ENCODE measurements around the gene SECISBP2L. TPM values are rescaled to one million over a fixed set of nuclear protein-coding genes. Genes with fewer than 3 reads are reported as not detected.
"Not testable (repeated sequence)": the region's sequence is repeated elsewhere in the genome, so short reads cannot be mapped to it uniquely, and the experiment has no call there.

SECISBP2L gene
- total RNA-seq, 1 donor from 2014 or later = 37.0 TPM

GRCh38 chr15:48984021-48984710 lies 62.1 kb downstream of the SECISBP2L start:
- H3K36me3 Mint-ChIP-seq (ENCODE audit: low read depth) = peaks cover 10% of the 10 kb centered on the region
- no peaks in the 10 kb centered on the region for H3K9me3 Mint-ChIP-seq
- no peak for DNase-seq (ENCODE audit: low spot score)
- H3K27me3 Mint-ChIP-seq (ENCODE audit: low read depth) = peaks cover 7% of the 10 kb centered on the region
- intact Hi-C loops (cut with micrococcal nuclease) = no loop called here
- no peaks in the 10 kb centered on the region for H3K4me1 Mint-ChIP-seq (ENCODE audit: low read depth)
- no peak overlapping the region for H3K27ac Mint-ChIP-seq
- no peak overlapping the region for H3K4me3 Mint-ChIP-seq (ENCODE audit: low read depth)

GRCh38 chr15:48983300-48983699 lies 62.9 kb downstream of the SECISBP2L start:
- Mint-ChIP-seq H3K9me3 (no peaks in the 10 kb centered on the region), H3K4me3 (ENCODE audit: low read depth) (no peak overlapping the region), H3K27me3 (ENCODE audit: low read depth) (peaks cover 7% of the 10 kb centered on the region), H3K27ac (no peak overlapping the region), H3K4me1 (ENCODE audit: low read depth) (no peaks in the 10 kb centered on the region), H3K36me3 (ENCODE audit: low read depth) (peaks cover 5% of the 10 kb centered on the region)
- no peak for DNase-seq (ENCODE audit: low spot score)
- intact Hi-C loops (cut with micrococcal nuclease) = no loop called here

- intact Hi-C loops (cut with micrococcal nuclease) = no loop called here
- no peaks in the 10 kb centered on the region for H3K4me1 Mint-ChIP-seq (ENCODE audit: low read depth)
- H3K4me3 Mint-ChIP-seq (ENCODE audit: low read depth) = no peak overlapping the region
- H3K36me3 Mint-ChIP-seq (ENCODE audit: low read depth) = no peaks in the 10 kb centered on the region
- H3K27me3 Mint-ChIP-seq (ENCODE audit: low read depth) = peaks cover 7% of the 10 kb centered on the region
- no peaks in the 10 kb centered on the region for H3K9me3 Mint-ChIP-seq
- no peak overlapping the region for H3K27ac Mint-ChIP-seq
- DNase-seq (ENCODE audit: low spot score) = no peak
These were observed 64.3 kb downstream of the SECISBP2L start for GRCh38 chr15:48981941-48982340.

GRCh38 chr15:48978638-48979037 lies 67.6 kb downstream of the SECISBP2L start:
- Mint-ChIP-seq H3K27me3 (ENCODE audit: low read depth) (peaks cover 6% of the 10 kb centered on the region), H3K9me3 (no peaks in the 10 kb centered on the region), H3K4me1 (ENCODE audit: low read depth) (peaks cover 8% of the 10 kb centered on the region), H3K36me3 (ENCODE audit: low read depth) (no peaks in the 10 kb centered on the region), H3K27ac (no peak overlapping the region), H3K4me3 (ENCODE audit: low read depth) (no peak overlapping the region)
- intact Hi-C loops (cut with micrococcal nuclease) = no loop called here
- no peak for DNase-seq (ENCODE audit: low spot score)

GRCh38 chr15:48976444-48977088 lies 69.7 kb downstream of the SECISBP2L start:
- intact Hi-C loops (cut with micrococcal nuclease) = no loop called here
- H3K27me3 Mint-ChIP-seq (ENCODE audit: low read depth) = peaks cover under 1% of the 10 kb centered on the region

GRCh38 chr15:48975472-48976419 lies 70.5 kb downstream of the SECISBP2L start:
- Mint-ChIP-seq H3K27me3 (ENCODE audit: low read depth) (no peaks in the 10 kb centered on the region), H3K36me3 (ENCODE audit: low read depth) (no peaks in the 10 kb centered on the region), H3K4me3 (ENCODE audit: low read depth) (peak overlapping the region; percentile 58), H3K9me3 (no peaks in the 10 kb centered on the region), H3K27ac (no peak overlapping the region), H3K4me1 (ENCODE audit: low read depth) (peaks cover 10% of the 10 kb centered on the region)
- DNase-seq (ENCODE audit: low spot score) = peak; percentile 76
- intact Hi-C loops (cut with micrococcal nuclease) = loop anchor here (2.0 kb wide), 1 partner anchor 113 kb away; no protein-coding TSS in a partner anchor

More at GRCh38 chr15:48976444-48977088, 69.7 kb downstream of the SECISBP2L start:
- H3K4me3 Mint-ChIP-seq (ENCODE audit: low read depth) = peak overlapping the region; percentile 58
- peaks cover 8% of the 10 kb centered on the region for H3K4me1 Mint-ChIP-seq (ENCODE audit: low read depth)
- no peak for DNase-seq (ENCODE audit: low spot score)
- H3K36me3 Mint-ChIP-seq (ENCODE audit: low read depth) = no peaks in the 10 kb centered on the region
- no peaks in the 10 kb centered on the region for H3K9me3 Mint-ChIP-seq
- no peak overlapping the region for H3K27ac Mint-ChIP-seq

GRCh38 chr15:48974882-48975281 lies 71.4 kb downstream of the SECISBP2L start:
- Mint-ChIP-seq H3K27ac (no peak overlapping the region), H3K27me3 (ENCODE audit: low read depth) (no peaks in the 10 kb centered on the region), H3K4me3 (ENCODE audit: low read depth) (no peak overlapping the region), H3K4me1 (ENCODE audit: low read depth) (peaks cover 15% of the 10 kb centered on the region), H3K9me3 (no peaks in the 10 kb centered on the region), H3K36me3 (ENCODE audit: low read depth) (no peaks in the 10 kb centered on the region)
- intact Hi-C loops (cut with micrococcal nuclease) = loop anchor here (2.0 kb wide), 1 partner anchor 112 kb away; no protein-coding TSS in a partner anchor
- no peak for DNase-seq (ENCODE audit: low spot score)

- Mint-ChIP-seq H3K27me3 (ENCODE audit: low read depth) (no peaks in the 10 kb centered on the region), H3K36me3 (ENCODE audit: low read depth) (peaks cover 4% of the 10 kb centered on the region), H3K27ac (no peak overlapping the region), H3K9me3 (no peaks in the 10 kb centered on the region), H3K4me3 (ENCODE audit: low read depth) (no peak overlapping the region), H3K4me1 (ENCODE audit: low read depth) (peaks cover 28% of the 10 kb centered on the region)
- intact Hi-C loops (cut with micrococcal nuclease) = no loop called here
- no peak for DNase-seq (ENCODE audit: low spot score)
These were observed 73.3 kb downstream of the SECISBP2L start for GRCh38 chr15:48972750-48973503.

- H3K9me3 Mint-ChIP-seq; H3K27ac Mint-ChIP-seq; H3K27me3 Mint-ChIP-seq (ENCODE audit: low read depth); H3K4me3 Mint-ChIP-seq (ENCODE audit: low read depth); H3K36me3 Mint-ChIP-seq (ENCODE audit: low read depth); DNase-seq (ENCODE audit: low spot score); intact Hi-C loops (cut with micrococcal nuclease): not testable (repeated sequence)
- peaks cover 46% of the 10 kb centered on the region for H3K4me1 Mint-ChIP-seq (ENCODE audit: low read depth)
These were observed 75.3 kb downstream of the SECISBP2L start for GRCh38 chr15:48970926-48971325.

- intact Hi-C loops (cut with micrococcal nuclease) = loop anchor here (5.0 kb wide), 1 partner anchor 156 kb away; the partner anchor contains the start of gene CEP152
- peaks cover 7% of the 10 kb centered on the region for H3K36me3 Mint-ChIP-seq (ENCODE audit: low read depth)
- no peak overlapping the region for H3K27ac Mint-ChIP-seq
- DNase-seq (ENCODE audit: low spot score) = no peak
- no peak overlapping the region for H3K4me3 Mint-ChIP-seq (ENCODE audit: low read depth)
- no peaks in the 10 kb centered on the region for H3K27me3 Mint-ChIP-seq (ENCODE audit: low read depth)
- H3K9me3 Mint-ChIP-seq = no peaks in the 10 kb centered on the region
- peaks cover 60% of the 10 kb centered on the region for H3K4me1 Mint-ChIP-seq (ENCODE audit: low read depth)
These were observed 78.2 kb downstream of the SECISBP2L start for GRCh38 chr15:48968066-48968465.

- Mint-ChIP-seq H3K9me3 (no peaks in the 10 kb centered on the region), H3K4me1 (ENCODE audit: low read depth) (peaks cover 60% of the 10 kb centered on the region), H3K36me3 (ENCODE audit: low read depth) (peaks cover 7% of the 10 kb centered on the region), H3K27ac (peak overlapping the region; percentile 97), H3K27me3 (ENCODE audit: low read depth) (no peaks in the 10 kb centered on the region), H3K4me3 (ENCODE audit: low read depth) (peak overlapping the region; percentile 67)
- intact Hi-C loops (cut with micrococcal nuclease) = loop anchor here (2.0 to 5.0 kb wide), 3 partner anchors 79 to 187 kb away; partner anchors contain the start of genes CEP152, COPS2 and SECISBP2L
- no peak for DNase-seq (ENCODE audit: low spot score)
These were observed 78.9 kb downstream of the SECISBP2L start for GRCh38 chr15:48967336-48967735.
